OCI-LY7 (cell line): ENCODE results near the gene SMAP1.

Source experiments
- EZH2phosphoT487 ChIP-seq: fragments of 200-600 bp; sonication (generic); IDR thresholded peaks from 2 replicates; pipeline ENCODE4 v1.6.1; 2018; ENCODE audit warnings: low read depth, borderline replicate concordance, mild to moderate bottlenecking, mixed run types, antibody characterized with exemption, low read length, moderate library complexity, mixed read lengths
- TF ChIP-seq, protein P1 (sequence below): fragments of 200-600 bp; sonication (generic); conservative IDR thresholded peaks from 2 replicates; pipeline ENCODE4 v1.5.1; 2014; ENCODE audit warnings: mild to moderate bottlenecking, antibody characterized with exemption, low read length, moderate library complexity, mixed read lengths

DNA sequence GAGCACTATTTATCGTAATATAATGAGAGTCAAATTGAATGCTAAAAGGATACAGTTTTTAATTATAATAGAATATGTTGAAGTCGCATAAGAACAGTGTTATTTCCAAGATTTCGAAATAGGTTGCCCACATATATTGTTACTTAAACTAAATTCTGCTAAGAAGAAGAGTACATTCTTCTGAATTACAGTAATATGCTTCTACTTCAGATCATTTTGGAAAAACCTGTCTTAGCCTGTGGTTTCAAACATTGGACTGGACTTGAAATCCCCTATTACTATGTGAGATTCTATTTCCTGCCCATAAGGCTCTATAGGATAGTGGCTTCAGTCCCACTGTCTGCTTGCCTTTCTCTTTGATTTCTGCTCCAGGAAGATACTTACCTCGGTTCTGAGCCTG, 152.0 kb downstream of the SMAP1 start:
- TF ChIP-seq, protein P1, sequence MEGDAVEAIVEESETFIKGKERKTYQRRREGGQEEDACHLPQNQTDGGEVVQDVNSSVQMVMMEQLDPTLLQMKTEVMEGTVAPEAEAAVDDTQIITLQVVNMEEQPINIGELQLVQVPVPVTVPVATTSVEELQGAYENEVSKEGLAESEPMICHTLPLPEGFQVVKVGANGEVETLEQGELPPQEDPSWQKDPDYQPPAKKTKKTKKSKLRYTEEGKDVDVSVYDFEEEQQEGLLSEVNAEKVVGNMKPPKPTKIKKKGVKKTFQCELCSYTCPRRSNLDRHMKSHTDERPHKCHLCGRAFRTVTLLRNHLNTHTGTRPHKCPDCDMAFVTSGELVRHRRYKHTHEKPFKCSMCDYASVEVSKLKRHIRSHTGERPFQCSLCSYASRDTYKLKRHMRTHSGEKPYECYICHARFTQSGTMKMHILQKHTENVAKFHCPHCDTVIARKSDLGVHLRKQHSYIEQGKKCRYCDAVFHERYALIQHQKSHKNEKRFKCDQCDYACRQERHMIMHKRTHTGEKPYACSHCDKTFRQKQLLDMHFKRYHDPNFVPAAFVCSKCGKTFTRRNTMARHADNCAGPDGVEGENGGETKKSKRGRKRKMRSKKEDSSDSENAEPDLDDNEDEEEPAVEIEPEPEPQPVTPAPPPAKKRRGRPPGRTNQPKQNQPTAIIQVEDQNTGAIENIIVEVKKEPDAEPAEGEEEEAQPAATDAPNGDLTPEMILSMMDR, result no peak
- TF ChIP-seq EZH2phosphoT487, result no peak
